Endodermal cell (in vitro differentiated cells): ENCODE results near the gene SLC25A20. TPM values are rescaled to one million over a fixed set of nuclear protein-coding genes. Genes with fewer than 3 reads are reported as not detected.
A peak's percentile ranks its signal among the peaks of the same experiment; 100 is the strongest.
"Not testable (repeated sequence)": the region's sequence is repeated elsewhere in the genome, so short reads cannot be mapped to it uniquely, and the experiment has no call there.

Experiments used
- DNase-seq: peaks from one replicate; pipeline ENCODE4 v3.0.0-alpha.2; 2017
- H3K27ac ChIP-seq: 2 replicates; pipeline ENCODE4 v1.5.1; 2013; ENCODE audit warnings: mild to moderate bottlenecking, low read depth, low read length, moderate library complexity
- H3K27me3 ChIP-seq: 2 replicates; pipeline ENCODE4 v1.6.1; 2013; ENCODE audit warnings: mild to moderate bottlenecking, low read length, moderate library complexity; ENCODE audit not compliant: insufficient read depth, control insufficient read depth, poor library complexity, severe bottlenecking
- H3K36me3 ChIP-seq: 2 replicates; pipeline ENCODE4 v1.7.0; 2013; ENCODE audit warnings: mild to moderate bottlenecking, low read length, moderate library complexity; ENCODE audit not compliant: control insufficient read depth, insufficient read depth
- H3K4me1 ChIP-seq: one replicate; pipeline ENCODE4 v1.7.0; 2013; ENCODE audit warnings: low read length; ENCODE audit not compliant: control insufficient read depth, insufficient read depth
- H3K4me3 ChIP-seq: 2 replicates; pipeline ENCODE4 v1.5.1; 2013; ENCODE audit warnings: mild to moderate bottlenecking, low read length, moderate library complexity
- H3K9ac ChIP-seq: 2 replicates; pipeline ENCODE4 v1.6.1; 2013; ENCODE audit warnings: mild to moderate bottlenecking, low read length, moderate library complexity; ENCODE audit not compliant: poor library complexity, severe bottlenecking; ENCODE audit errors: extremely low read depth
- H3K9me3 ChIP-seq: 2 replicates; pipeline ENCODE4 v1.6.1; 2013; ENCODE audit warnings: mild to moderate bottlenecking, low read length, moderate library complexity; ENCODE audit not compliant: control insufficient read depth
- H3K27ac Mint-ChIP-seq: 2 replicates; pipeline ENCODE4 v1.8.0; 2020; ENCODE audit warnings: mixed read lengths
- H3K27me3 Mint-ChIP-seq: 2 replicates; pipeline ENCODE4 v1.8.0; 2021; ENCODE audit warnings: mild to moderate bottlenecking, mixed read lengths; ENCODE audit not compliant: insufficient read depth
- H3K36me3 Mint-ChIP-seq: 2 replicates; pipeline ENCODE4 v1.8.0; 2020; ENCODE audit warnings: low read depth, mixed read lengths
- H3K4me1 Mint-ChIP-seq: 2 replicates; pipeline ENCODE4 v1.8.0; 2020; ENCODE audit warnings: mixed read lengths
- H3K4me3 Mint-ChIP-seq: 2 replicates; pipeline ENCODE4 v1.8.0; 2020; ENCODE audit warnings: mild to moderate bottlenecking, moderate library complexity, mixed read lengths
- H3K9me3 Mint-ChIP-seq: 2 replicates; pipeline ENCODE4 v1.8.0; 2020; ENCODE audit warnings: mild to moderate bottlenecking, mixed read lengths
- WGBS, 2 experiments: methylation state at CpG; one replicate each; pipeline versions ENCODE4 v1.1.5 to v1.1.7; 2013; ENCODE audit warnings: missing lambda C conversion rate in 2 of 2, mixed read lengths in 1 of 2; ENCODE audit not compliant: insufficient coverage in 1 of 2, insufficient read length in 1 of 2; 5-methylcytosine and 5-hydroxymethylcytosine counted together
- total RNA-seq, 2 donors: library from RNA; stranded (reverse); fragmentation: NEBNext Ultra II Directional in 1 of 2; extraction: Animal tissue kit (Norgen Biotek cat#: 25700) in 1 of 2; gene quantifications; 2 replicates in 1 of 2; 3 replicates in 1 of 2; pipeline ENCODE4 v1.2.1, GENCODE V29; 2021
- TF ChIP-seq, protein P1 (sequence below): fragments of 200-600 bp; sonication (generic); conservative IDR thresholded peaks from 2 replicates; pipeline ENCODE4 v1.5.0; 2021; ENCODE audit warnings: antibody characterized with exemption, mild to moderate bottlenecking

Gene SLC25A20
- total RNA-seq, 2 donors from 2014 or later = 5.0 to 6.7 TPM

DNA sequence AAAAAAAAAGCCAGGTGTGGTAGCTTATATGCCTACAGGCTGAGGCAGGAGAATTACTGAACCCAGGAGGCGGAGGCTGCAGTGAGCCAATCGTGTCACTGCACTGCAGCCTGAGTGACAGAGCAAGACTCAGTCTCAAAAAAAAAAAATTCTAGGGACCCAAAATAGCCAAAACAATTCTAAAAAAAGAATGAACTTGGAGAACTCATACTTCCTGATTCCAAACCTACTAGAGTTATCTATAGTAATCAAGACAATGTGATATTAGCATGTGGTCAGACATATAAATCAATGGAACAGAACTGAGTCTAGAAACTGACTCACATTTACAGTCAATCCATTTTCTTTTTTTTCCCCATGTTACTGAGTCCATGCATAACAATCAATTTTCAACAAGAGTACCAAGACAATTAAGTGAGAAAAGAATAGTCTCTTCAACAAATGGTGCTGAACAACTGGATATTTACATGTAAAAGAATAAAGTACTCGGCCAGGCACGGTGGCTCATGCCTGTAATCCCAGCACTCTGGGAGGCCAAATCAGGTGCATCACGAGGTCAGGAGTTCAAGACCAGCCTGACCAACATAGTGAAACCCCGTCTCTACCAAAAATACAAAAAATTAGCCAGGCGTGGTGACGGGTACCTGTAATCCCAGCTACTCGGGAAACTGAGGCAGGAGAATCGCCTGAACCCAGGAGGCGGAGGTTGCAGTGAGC lies 62.9 kb downstream of the SLC25A20 start:
- DNase-seq = no peak
- no peaks in the 10 kb centered on the region for H3K4me1 Mint-ChIP-seq
- Histone ChIP-seq H3K27ac (no peak overlapping the region), H3K9me3 (no peaks in the 10 kb centered on the region), H3K4me1 (no peaks in the 10 kb centered on the region), H3K4me3 (no peak overlapping the region), H3K9ac (no peak overlapping the region), H3K36me3 (peaks cover 4% of the 10 kb centered on the region), H3K27me3 (no peaks in the 10 kb centered on the region)
- no peaks in the 10 kb centered on the region for H3K9me3 Mint-ChIP-seq
- peaks cover 8% of the 10 kb centered on the region for H3K36me3 Mint-ChIP-seq
- TF ChIP-seq, protein P1, sequence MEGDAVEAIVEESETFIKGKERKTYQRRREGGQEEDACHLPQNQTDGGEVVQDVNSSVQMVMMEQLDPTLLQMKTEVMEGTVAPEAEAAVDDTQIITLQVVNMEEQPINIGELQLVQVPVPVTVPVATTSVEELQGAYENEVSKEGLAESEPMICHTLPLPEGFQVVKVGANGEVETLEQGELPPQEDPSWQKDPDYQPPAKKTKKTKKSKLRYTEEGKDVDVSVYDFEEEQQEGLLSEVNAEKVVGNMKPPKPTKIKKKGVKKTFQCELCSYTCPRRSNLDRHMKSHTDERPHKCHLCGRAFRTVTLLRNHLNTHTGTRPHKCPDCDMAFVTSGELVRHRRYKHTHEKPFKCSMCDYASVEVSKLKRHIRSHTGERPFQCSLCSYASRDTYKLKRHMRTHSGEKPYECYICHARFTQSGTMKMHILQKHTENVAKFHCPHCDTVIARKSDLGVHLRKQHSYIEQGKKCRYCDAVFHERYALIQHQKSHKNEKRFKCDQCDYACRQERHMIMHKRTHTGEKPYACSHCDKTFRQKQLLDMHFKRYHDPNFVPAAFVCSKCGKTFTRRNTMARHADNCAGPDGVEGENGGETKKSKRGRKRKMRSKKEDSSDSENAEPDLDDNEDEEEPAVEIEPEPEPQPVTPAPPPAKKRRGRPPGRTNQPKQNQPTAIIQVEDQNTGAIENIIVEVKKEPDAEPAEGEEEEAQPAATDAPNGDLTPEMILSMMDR = no peak
- 78 to 91% methylated on average over 6 to 11 of the region's 11 CpGs for WGBS, 2 experiments
- no peak overlapping the region for H3K4me3 Mint-ChIP-seq
- no peaks in the 10 kb centered on the region for H3K27me3 Mint-ChIP-seq
- H3K27ac Mint-ChIP-seq = peak overlapping the region; percentile 66

DNA sequence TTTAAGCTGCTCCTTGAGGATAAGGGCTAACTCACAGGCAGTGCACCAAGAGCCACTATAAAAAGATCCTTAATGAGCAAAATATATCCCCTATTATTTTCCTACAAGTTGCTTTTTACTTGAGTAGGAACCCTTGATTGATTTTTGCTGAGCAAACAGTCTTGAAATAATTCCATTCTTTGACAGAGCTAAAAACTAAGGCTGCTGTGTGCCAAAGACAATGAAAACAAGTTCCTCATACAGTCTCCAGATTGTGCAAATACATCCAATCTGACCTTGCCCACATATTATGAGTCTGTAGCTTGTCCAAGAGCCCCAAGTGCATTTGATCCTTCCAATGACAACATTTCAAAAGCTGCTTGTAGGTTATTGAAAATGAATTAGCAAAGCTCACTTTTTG lies 66.0 kb downstream of the SLC25A20 start:
- H3K27me3 Mint-ChIP-seq = no peaks in the 10 kb centered on the region

DNA sequence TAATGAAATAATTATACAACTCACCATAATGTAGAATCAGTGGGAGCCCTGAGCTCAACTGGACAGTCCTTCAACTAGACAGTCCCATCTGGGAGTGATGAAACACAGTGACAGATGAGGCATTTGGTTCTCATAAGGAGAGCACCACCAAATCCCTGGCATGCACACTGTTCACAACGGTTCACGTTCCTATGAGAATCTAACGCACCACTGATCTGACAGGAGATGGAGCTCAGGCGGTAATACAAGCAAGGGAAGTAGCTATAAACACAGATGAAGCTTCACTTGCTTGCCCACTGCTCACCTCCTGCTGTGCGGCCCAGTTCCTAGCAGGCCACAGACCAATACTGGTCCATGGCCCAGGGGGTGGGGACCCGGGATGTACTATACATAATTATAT lies 68.0 kb downstream of the SLC25A20 start:
- no peaks in the 10 kb centered on the region for H3K27me3 Mint-ChIP-seq
- H3K27ac ChIP-seq = no peak overlapping the region
- no peaks in the 10 kb centered on the region for H3K36me3 Mint-ChIP-seq
- TF ChIP-seq, protein P1 = no peak
- H3K4me1 ChIP-seq = no peaks in the 10 kb centered on the region
- no peak overlapping the region for H3K4me3 ChIP-seq
- no peaks in the 10 kb centered on the region for H3K27me3 ChIP-seq
- H3K4me3 Mint-ChIP-seq = no peak overlapping the region
- H3K4me1 Mint-ChIP-seq = no peaks in the 10 kb centered on the region
- DNase-seq = no peak
- H3K9me3 Mint-ChIP-seq = no peaks in the 10 kb centered on the region
- 93 to 98% methylated on average over 4 to 5 of the region's 6 CpGs for WGBS, 2 experiments
- H3K27ac Mint-ChIP-seq = no peak overlapping the region
- no peaks in the 10 kb centered on the region for H3K9me3 ChIP-seq
- H3K36me3 ChIP-seq = peaks cover 4% of the 10 kb centered on the region
- H3K9ac ChIP-seq = no peak overlapping the region

More for the DNA sequence above, 66.0 kb downstream of the SLC25A20 start:
- Histone ChIP-seq H3K27me3 (no peaks in the 10 kb centered on the region), H3K36me3 (peaks cover 4% of the 10 kb centered on the region), H3K4me1 (no peaks in the 10 kb centered on the region), H3K9me3 (no peaks in the 10 kb centered on the region), H3K27ac (no peak overlapping the region), H3K4me3 (no peak overlapping the region), H3K9ac (no peak overlapping the region)
- Mint-ChIP-seq H3K27ac (no peak overlapping the region), H3K4me3 (no peak overlapping the region), H3K9me3 (no peaks in the 10 kb centered on the region), H3K4me1 (no peaks in the 10 kb centered on the region), H3K36me3 (peaks cover 5% of the 10 kb centered on the region)
- TF ChIP-seq, protein P1 = no peak
- no peak for DNase-seq

DNA sequence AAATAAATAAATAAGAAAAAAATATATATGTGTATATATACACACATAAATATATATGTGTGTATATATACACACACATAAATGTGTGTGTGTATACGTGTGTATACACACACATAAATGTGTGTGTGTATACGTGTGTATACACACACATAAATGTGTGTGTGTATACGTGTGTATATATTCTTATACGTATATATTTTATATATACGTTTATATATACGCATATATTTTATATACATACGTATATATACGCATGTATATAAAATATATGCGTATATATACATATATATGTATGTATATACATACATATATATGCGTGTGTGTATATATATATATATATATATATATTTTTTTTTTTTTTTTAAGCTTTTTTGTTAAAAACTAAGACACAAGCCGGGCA lies 69.2 kb downstream of the SLC25A20 start:
- WGBS, 2 experiments = 100% methylated on average over 1 of the region's 11 CpGs; no CpG with 5 or more reads in 1 of the 2 experiments
- H3K4me3 Mint-ChIP-seq = not testable (repeated sequence)

DNA sequence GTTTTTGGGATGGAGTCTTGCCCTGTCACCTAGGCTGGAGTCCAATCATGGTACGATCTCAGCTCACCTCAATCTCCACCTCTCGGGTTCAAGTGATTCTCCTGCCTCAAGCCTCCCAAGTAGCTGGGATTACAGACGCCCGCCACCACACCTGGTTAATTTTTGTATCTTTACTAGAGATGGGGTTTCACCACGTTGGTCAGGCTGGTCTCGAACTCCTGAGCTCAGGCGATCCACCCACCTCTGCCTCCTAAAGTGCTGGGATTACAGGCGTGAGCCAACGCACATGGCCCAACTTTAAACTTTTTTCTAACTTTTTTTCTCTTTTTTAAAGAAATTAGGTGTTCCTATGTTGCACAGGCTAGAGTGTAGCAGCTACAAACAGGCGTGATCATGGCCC lies 70.8 kb downstream of the SLC25A20 start:
- DNase-seq, H3K4me1 Mint-ChIP-seq, H3K9me3 Mint-ChIP-seq, H3K4me1 ChIP-seq, H3K27me3 ChIP-seq, H3K4me3 ChIP-seq, H3K27me3 Mint-ChIP-seq, H3K36me3 ChIP-seq, H3K9me3 ChIP-seq, H3K4me3 Mint-ChIP-seq, H3K27ac ChIP-seq, H3K27ac Mint-ChIP-seq, H3K9ac ChIP-seq, H3K36me3 Mint-ChIP-seq: not testable (repeated sequence)
- 94 to 96% methylated on average over 8 to 10 of the region's 10 CpGs for WGBS, 2 experiments

More for the DNA sequence above, 69.2 kb downstream of the SLC25A20 start:
- not testable (repeated sequence) for H3K27ac ChIP-seq, H3K9me3 ChIP-seq, H3K4me1 ChIP-seq, H3K27ac Mint-ChIP-seq, H3K27me3 ChIP-seq, DNase-seq, H3K36me3 Mint-ChIP-seq, H3K4me3 ChIP-seq, H3K9me3 Mint-ChIP-seq, H3K36me3 ChIP-seq, H3K9ac ChIP-seq, H3K27me3 Mint-ChIP-seq, H3K4me1 Mint-ChIP-seq
